OCI-LY3 (cell line): ENCODE data around the gene NT5DC1.

Experiments
- H2AFZ ChIP-seq: fragments of 200-600, 300-600 bp; shearing (Covaris generic); 2 replicates; pipeline ENCODE4 v1.6.0; 2014; ENCODE audit warnings: antibody characterized with exemption, low read depth, low read length
- H3K27ac ChIP-seq: fragments of 200-600, 300-600 bp; sonication (generic); 2 replicates; pipeline ENCODE4 v1.5.1; 2014; ENCODE audit warnings: mild to moderate bottlenecking, low read length, moderate library complexity, mixed read lengths
- H3K27me3 ChIP-seq: fragments of 200-600, 300-600 bp; sonication (generic); 2 replicates; pipeline ENCODE4 v1.6.1; 2014; ENCODE audit warnings: low read depth, low read length, mixed read lengths
- H3K36me3 ChIP-seq: fragments of 200-600, 300-600 bp; sonication (generic); replicated peaks from 2 replicates; pipeline ENCODE3; 2014; ENCODE audit warnings: low read depth, low read length, mixed read lengths
- H3K4me1 ChIP-seq: fragments of 300-600, 200-600 bp; sonication (generic); 2 replicates; pipeline ENCODE4 v1.6.1; 2014; ENCODE audit warnings: low read length, mixed read lengths
- H3K4me2 ChIP-seq: fragments of 200-600, 300-600 bp; sonication (generic); 2 replicates; pipeline ENCODE4 v1.6.1; 2014; ENCODE audit warnings: low read length, mixed read lengths
- H3K4me3 ChIP-seq: fragments of 300-600, 200-600 bp; sonication (generic); 2 replicates; pipeline ENCODE4 v1.5.1; 2014; ENCODE audit warnings: antibody characterized with exemption, mild to moderate bottlenecking, low read length, moderate library complexity
- H3K79me2 ChIP-seq: fragments of 300-600, 200-600 bp; shearing (Covaris generic); 2 replicates; pipeline ENCODE4 v1.6.1; 2014; ENCODE audit warnings: mild to moderate bottlenecking, low read length, mixed read lengths
- H3K9ac ChIP-seq: fragments of 300-600, 200-600 bp; shearing (Covaris generic); 2 replicates; pipeline ENCODE4 v1.6.0; 2014; ENCODE audit warnings: mild to moderate bottlenecking, low read length, moderate library complexity
- H3K9me3 ChIP-seq: fragments of 200-600, 300-600 bp; shearing (Covaris generic); 2 replicates; pipeline ENCODE4 v1.6.1; 2014; ENCODE audit warnings: low read length, mixed read lengths; ENCODE audit not compliant: insufficient read depth
- H4K20me1 ChIP-seq: fragments of 200-600, 300-600 bp; sonication (generic); 2 replicates; pipeline ENCODE4 v1.6.1; 2016; ENCODE audit warnings: low read length, mixed read lengths; ENCODE audit not compliant: insufficient read depth
- EZH2phosphoT487 ChIP-seq: fragments of 200-600 bp; shearing (Covaris generic); IDR thresholded peaks from 2 replicates; pipeline ENCODE4 v1.6.1; 2018; ENCODE audit warnings: antibody characterized with exemption, mixed run types, low read depth
- TF ChIP-seq, protein P1 (sequence below): fragments of 200-600, 300-600 bp; sonication (generic); IDR thresholded peaks from 2 replicates; pipeline ENCODE4 v1.5.1; 2014; ENCODE audit warnings: antibody characterized with exemption, low read length, low read depth

Gene NT5DC1

DNA sequence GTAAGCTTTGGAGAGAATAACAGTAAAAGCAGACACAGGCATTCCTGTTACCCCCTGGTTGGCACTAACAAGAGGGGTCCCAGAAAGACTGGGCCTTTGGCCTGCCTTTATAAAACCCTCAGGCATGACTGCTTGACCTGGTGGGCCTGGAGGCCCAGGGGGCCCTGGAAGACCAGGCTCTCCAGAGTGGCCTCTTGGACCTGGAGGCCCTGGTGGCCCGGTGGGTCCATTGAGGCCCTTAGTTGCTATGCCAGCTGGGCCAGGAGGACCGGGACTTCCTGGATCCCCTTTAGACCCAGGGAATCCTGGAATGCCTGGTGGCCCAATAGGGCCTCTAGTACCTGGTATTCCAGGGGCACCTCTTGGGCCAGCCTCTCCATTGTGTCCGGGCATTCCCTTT is 19.8 kb downstream of the NT5DC1 start:
- H3K27me3 ChIP-seq: no peaks in the 10 kb centered on the region
- H3K9ac ChIP-seq: no peak overlapping the region
- H3K4me3 ChIP-seq: no peak overlapping the region
- TF ChIP-seq EZH2phosphoT487: no peak
- TF ChIP-seq, protein P1, sequence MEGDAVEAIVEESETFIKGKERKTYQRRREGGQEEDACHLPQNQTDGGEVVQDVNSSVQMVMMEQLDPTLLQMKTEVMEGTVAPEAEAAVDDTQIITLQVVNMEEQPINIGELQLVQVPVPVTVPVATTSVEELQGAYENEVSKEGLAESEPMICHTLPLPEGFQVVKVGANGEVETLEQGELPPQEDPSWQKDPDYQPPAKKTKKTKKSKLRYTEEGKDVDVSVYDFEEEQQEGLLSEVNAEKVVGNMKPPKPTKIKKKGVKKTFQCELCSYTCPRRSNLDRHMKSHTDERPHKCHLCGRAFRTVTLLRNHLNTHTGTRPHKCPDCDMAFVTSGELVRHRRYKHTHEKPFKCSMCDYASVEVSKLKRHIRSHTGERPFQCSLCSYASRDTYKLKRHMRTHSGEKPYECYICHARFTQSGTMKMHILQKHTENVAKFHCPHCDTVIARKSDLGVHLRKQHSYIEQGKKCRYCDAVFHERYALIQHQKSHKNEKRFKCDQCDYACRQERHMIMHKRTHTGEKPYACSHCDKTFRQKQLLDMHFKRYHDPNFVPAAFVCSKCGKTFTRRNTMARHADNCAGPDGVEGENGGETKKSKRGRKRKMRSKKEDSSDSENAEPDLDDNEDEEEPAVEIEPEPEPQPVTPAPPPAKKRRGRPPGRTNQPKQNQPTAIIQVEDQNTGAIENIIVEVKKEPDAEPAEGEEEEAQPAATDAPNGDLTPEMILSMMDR: no peak
- H3K36me3 ChIP-seq: no peaks in the 10 kb centered on the region
- no peaks in the 10 kb centered on the region for H3K4me1 ChIP-seq
- no peaks in the 10 kb centered on the region for H4K20me1 ChIP-seq
- no peak overlapping the region for H3K27ac ChIP-seq
- no peak overlapping the region for H2AFZ ChIP-seq
- no peak overlapping the region for H3K4me2 ChIP-seq
- no peaks in the 10 kb centered on the region for H3K79me2 ChIP-seq
- H3K9me3 ChIP-seq: no peaks in the 10 kb centered on the region

DNA sequence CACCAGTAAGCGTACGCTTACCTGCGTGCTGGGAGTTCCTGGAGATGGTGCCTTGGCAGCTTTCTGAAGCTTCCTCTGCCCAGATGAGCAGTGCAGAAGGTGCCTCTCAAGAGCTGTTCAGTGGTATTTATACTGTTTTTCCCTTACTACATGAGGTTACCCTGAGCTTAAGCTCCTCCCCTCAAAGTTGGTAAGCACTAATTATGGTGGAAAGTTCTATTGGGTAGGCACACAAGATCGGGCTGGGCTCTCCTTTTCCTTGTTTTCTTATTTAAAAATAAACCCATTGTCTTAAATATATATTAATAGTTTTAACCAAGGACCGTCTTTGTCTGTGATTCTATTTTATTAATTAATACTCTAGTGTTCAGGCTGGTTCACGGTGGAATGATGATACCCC is 25.4 kb downstream of the NT5DC1 start, which contains the start of gene COL10A1:
Gene COL10A1, minus strand, starts transcription at position 101 of the 400 bp plus-strand sequence. CDS start 640 bp downstream, outside the sequence.
- Histone ChIP-seq H2AFZ (no peak within 1 kb of the TSS), H3K79me2 (no peaks in the 10 kb centered on the region), H3K4me3 (no peak within 1 kb of the TSS), H3K36me3 (no peaks in the 10 kb centered on the region), H3K9ac (no peak within 1 kb of the TSS), H3K4me2 (no peak within 1 kb of the TSS), H3K4me1 (no peaks in the 10 kb centered on the region), H3K27ac (no peak within 1 kb of the TSS), H3K27me3 (no peaks in the 10 kb centered on the region), H3K9me3 (no peaks in the 10 kb centered on the region), H4K20me1 (no peaks in the 10 kb centered on the region)
- TF ChIP-seq EZH2phosphoT487: no peak
- TF ChIP-seq, protein P1: no peak

DNA sequence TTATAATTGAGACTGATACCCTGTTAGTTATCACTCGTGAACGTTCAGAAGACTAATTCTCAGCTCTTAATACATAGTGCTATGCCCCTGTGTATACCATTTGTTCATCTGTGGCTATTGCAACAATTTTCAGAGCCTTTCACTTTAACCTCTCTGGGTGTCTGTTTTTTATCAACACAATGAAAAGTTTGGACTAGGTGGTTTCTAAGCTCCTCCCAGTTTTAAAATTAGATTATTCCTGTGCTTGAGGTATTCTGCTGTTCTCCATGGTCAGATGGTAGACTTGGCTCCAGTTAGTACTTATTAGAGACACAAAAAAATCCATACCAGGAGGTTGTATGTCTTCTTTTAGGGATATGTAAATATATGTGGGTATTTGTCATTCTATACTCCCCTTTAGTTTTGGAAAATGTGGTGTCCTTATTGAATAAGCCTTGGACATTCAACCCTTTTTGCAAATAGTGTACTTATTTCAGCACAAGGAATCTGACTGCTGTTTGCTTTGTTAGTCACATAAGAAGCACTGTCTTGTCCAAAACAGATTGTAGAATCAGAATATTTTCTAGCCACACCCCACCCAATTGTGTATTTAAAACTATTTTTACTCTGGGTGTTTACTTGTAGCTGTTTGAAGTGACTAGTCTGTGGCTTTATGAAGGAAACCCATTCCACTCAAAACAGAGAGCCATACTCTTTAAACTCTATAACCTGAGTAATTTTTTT is 27.3 kb downstream of the NT5DC1 start:
- Histone ChIP-seq H3K4me2 (no peak overlapping the region), H4K20me1 (no peaks in the 10 kb centered on the region), H3K4me1 (no peaks in the 10 kb centered on the region), H3K27ac (no peak overlapping the region), H3K9ac (no peak overlapping the region), H3K79me2 (no peaks in the 10 kb centered on the region), H3K4me3 (no peak overlapping the region), H3K36me3 (no peaks in the 10 kb centered on the region), H3K9me3 (no peaks in the 10 kb centered on the region), H2AFZ (no peak overlapping the region), H3K27me3 (no peaks in the 10 kb centered on the region)
- TF ChIP-seq, protein P1: no peak
- TF ChIP-seq EZH2phosphoT487: no peak

DNA sequence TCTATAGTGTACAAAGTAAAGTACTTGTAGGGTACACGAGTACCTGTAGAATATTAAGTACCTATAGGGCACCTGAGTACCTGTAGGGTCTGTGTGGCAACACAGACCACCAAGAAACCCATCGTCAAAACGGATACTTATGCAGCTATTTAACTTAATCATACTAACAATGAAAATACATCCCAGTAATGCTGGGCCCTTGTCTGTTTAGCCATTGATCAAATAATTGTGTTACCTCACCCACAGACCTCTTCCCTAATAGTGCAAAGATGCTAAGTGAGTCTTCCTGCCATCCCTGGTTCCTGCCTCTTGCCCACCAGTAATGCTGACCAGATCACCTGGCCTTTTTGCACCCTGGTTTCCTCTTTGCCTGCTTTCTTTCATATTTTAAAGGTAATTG is 32.8 kb downstream of the NT5DC1 start:
- Histone ChIP-seq H3K4me2 (no peak overlapping the region), H3K27ac (no peak overlapping the region), H2AFZ (no peak overlapping the region), H3K9ac (no peak overlapping the region), H3K27me3 (no peaks in the 10 kb centered on the region), H3K36me3 (no peaks in the 10 kb centered on the region), H4K20me1 (no peaks in the 10 kb centered on the region), H3K4me3 (no peak overlapping the region), H3K9me3 (no peaks in the 10 kb centered on the region), H3K79me2 (no peaks in the 10 kb centered on the region), H3K4me1 (no peaks in the 10 kb centered on the region)
- TF ChIP-seq EZH2phosphoT487: no peak
- TF ChIP-seq, protein P1: no peak
